CD4-positive, alpha-beta T cell treated with Interleukin-4 for 1 hour (primary cell): ENCODE measurements around the gene LILRA6.
"Not testable (repeated sequence)": the region's sequence is repeated elsewhere in the genome, so short reads cannot be mapped to it uniquely, and the experiment has no call there.

Experiments used
- DNase-seq, 2 donors: peaks; one replicate each; pipeline ENCODE4 v3.0.0-alpha.2; 2020 to 2022

LILRA6 gene

GRCh38 chr19:54242646-54243045, at the start of gene LILRA6:
LILRA6 (minus strand) TSS chr19:54242790.
- peak in 1 of 2 donors; percentile 46 for DNase-seq

- DNase-seq, result not testable (repeated sequence)
Observed at GRCh38 chr19:54289160-54289559, 46.6 kb upstream of the LILRA6 start.

- no peak for DNase-seq
Observed at GRCh38 chr19:54287456-54287855, 44.9 kb upstream of the LILRA6 start.

GRCh38 chr19:54286283-54286682, 43.7 kb upstream of the LILRA6 start:
- DNase-seq, result not testable (repeated sequence)

GRCh38 chr19:54285427-54286056, 43.0 kb upstream of the LILRA6 start:
- peak in 1 of 2 donors; percentile 70 for DNase-seq

- DNase-seq, result peak in 1 of 2 donors; percentile 37
Observed at GRCh38 chr19:54282686-54283470, 40.3 kb upstream of the LILRA6 start.

- not testable (repeated sequence) for DNase-seq
Observed at GRCh38 chr19:54281729-54282075, 39.1 kb upstream of the LILRA6 start.

GRCh38 chr19:54281007-54281728, 38.6 kb upstream of the LILRA6 start, which contains the start of gene LILRB2:
LILRB2 (minus strand) TSS chr19:54281110; CDS start chr19:54280496, 614 bp downstream.
- DNase-seq, result peak in 1 of 2 donors; percentile 36

- peak in 1 of 2 donors; percentile 44 for DNase-seq
Observed at GRCh38 chr19:54280441-54280840, 37.9 kb upstream of the LILRA6 start.

- not testable (repeated sequence) for DNase-seq
Observed at GRCh38 chr19:54280025-54280424, 37.4 kb upstream of the LILRA6 start.

GRCh38 chr19:54279406-54279962, 36.9 kb upstream of the LILRA6 start:
- DNase-seq, result no peak

- not testable (repeated sequence) for DNase-seq
Observed at GRCh38 chr19:54278571-54279195, 36.1 kb upstream of the LILRA6 start.

- not testable (repeated sequence) for DNase-seq
Observed at GRCh38 chr19:54278056-54278455, 35.5 kb upstream of the LILRA6 start.

GRCh38 chr19:54277111-54277615, 34.6 kb upstream of the LILRA6 start:
- DNase-seq, result not testable (repeated sequence)

- no peak for DNase-seq
Observed at GRCh38 chr19:54275951-54276350, 33.4 kb upstream of the LILRA6 start.

GRCh38 chr19:54274516-54274915, 31.9 kb upstream of the LILRA6 start:
- DNase-seq, result not testable (repeated sequence)

- no peak for DNase-seq
Observed at GRCh38 chr19:54273821-54274220, 31.2 kb upstream of the LILRA6 start.

- DNase-seq, result not testable (repeated sequence)
Observed at GRCh38 chr19:54272181-54272580, 29.6 kb upstream of the LILRA6 start.

- peak in 1 of 2 donors; percentile 57 for DNase-seq
Observed at GRCh38 chr19:54271587-54271986, 29.0 kb upstream of the LILRA6 start.

GRCh38 chr19:54271106-54271505, 28.5 kb upstream of the LILRA6 start:
- peak in 1 of 2 donors; percentile 63 for DNase-seq

GRCh38 chr19:54268936-54269335, 26.3 kb upstream of the LILRA6 start:
- no peak for DNase-seq

GRCh38 chr19:54266133-54266532, 23.5 kb upstream of the LILRA6 start:
- peak; percentile 52 to 76 for DNase-seq
